ENCODE results near the gene TNFRSF12A. TPM values are rescaled to one million over a fixed set of nuclear protein-coding genes. Genes with fewer than 3 reads are reported as not detected.

The TNFRSF12A gene
- total and polyA plus RNA-seq, 8 donors = 1.8 to 134 (median 51.6) TPM

DNA sequence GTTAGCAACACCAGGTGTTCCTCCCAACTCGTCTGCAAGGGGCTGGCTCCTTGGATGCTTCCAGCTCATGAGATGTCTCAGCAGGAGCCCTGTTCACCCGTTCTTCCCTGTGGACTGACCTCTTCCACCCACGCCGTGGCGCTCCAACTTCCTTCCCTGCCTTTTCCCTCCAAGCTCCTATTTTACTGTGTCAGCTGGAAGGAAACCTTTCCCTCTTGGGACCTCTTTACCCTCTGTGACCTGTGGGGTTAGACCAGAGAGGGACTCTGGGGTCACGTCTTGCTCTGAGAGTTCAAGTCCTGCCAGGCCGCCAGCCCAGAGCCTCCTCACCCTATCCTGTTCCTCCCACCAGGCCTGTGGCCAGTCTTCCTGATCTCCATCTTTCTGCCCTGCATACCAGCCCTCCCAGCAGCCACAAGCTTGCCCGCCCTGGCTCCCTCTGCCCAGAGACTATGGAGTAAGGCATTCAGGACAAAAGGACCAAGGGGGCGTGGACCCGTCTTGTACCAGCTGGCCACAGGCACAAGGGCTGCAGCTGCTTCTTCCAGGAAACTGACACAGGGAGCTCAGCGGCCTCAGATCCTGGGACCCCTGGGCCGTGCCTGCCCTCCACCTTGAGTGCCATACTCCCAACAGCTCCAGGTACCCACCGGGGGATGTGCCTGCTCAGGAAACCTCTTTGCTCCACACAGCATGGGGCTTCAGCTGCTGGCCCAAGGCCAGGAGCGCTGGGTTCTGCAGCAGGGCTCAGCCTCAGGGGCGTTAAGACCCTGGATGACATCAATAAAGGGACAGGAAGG is 48.0 kb upstream of the TNFRSF12A start:
- H3K27me3 ChIP-seq = peaks cover 12 to 33% (median 15%) of the 10 kb centered on the region in 3 donors
- intact Hi-C loops (cut with DNase I; ENCODE audit: low total_unique reads) = no loop called here
- WGBS, 5 donors = 70 to 86% (median 81%) methylated on average over 14 to 15 of the region's 15 CpGs
- H3K27ac ChIP-seq = no peak overlapping the region
- DNase-seq = no peak
- H3K36me3 ChIP-seq = peaks cover 0 to 10% (median 0%) of the 10 kb centered on the region in 4 donors
- TF ChIP-seq EP300 (IDR thresholded peaks at IDR 0.05) = no peak
- no peak for TF ChIP-seq POLR2A (IDR thresholded peaks at IDR 0.05)
- no peaks in the 10 kb centered on the region for H3K9me3 ChIP-seq
- no peak overlapping the region for H3K4me3 ChIP-seq
- peaks cover 24 to 47% (median 43%) of the 10 kb centered on the region in 4 donors for H3K4me1 ChIP-seq

DNA sequence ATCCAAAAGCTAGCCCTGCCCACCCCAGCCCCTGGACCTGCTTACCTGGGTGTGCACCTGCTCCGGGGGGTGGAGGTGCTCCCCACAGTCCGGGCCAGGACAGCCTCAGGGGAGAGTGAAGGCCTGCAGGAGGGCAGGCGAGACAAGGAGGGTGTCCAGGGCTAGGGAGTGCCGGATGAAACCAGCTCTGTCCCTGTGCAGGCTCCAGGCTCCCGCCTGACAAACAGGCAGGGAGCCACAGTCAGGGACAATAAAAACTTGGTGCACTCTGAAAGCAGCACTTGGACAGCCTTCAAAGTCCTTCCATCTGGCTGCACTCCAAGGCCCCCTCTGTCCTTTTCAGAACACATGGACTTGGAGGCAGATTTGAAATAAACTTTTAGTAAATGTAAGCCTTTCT is 47.1 kb upstream of the TNFRSF12A start:
- no peak overlapping the region for H3K27ac ChIP-seq
- WGBS, 5 donors = 77 to 91% (median 80%) methylated on average over 4 to 5 of the region's 5 CpGs
- peaks cover 0 to 10% (median 0%) of the 10 kb centered on the region in 4 donors for H3K36me3 ChIP-seq

DNA sequence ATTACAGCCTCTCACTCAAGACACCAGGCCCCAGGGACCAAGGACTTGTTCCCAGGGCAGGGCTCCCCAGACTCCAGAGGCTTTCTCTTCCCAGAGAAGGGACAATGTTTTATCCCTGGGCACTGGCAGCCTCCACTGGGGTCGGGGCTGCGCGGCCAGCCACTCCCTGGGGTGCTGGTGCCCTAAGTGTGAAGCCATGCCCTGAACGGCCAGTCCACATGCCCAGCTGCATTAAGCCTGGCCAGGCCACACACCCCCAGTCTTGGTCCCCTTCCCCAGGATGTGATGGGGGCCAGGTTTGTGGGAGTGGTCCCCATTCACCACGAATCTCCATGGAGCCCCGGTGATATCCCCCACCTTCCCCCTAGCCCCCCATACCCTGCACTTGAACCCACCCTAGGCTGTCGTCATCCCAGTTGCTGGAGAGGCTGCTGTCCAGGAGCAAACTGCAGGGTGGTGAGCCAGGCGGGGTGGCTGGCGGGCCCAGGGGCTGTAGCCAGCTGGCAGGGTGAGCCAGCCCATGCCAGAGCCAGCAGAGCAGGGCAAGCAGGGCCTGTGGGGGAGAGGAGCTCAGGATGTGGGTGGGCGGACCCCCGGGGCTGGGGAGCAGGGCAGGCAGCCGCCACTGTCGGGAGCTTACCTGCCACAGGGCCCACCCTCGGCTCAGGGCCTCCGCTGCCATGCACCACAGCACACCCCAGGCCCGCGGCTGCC is 46.4 kb upstream of the TNFRSF12A start:
- DNase-seq = no peak
- TF ChIP-seq EP300 (IDR thresholded peaks at IDR 0.05) (no peak), POLR2AphosphoS5 (IDR thresholded peaks at IDR 0.05) (no peak), POLR2A (IDR thresholded peaks at IDR 0.05) (no peak)
- TF ChIP-seq, protein P1, sequence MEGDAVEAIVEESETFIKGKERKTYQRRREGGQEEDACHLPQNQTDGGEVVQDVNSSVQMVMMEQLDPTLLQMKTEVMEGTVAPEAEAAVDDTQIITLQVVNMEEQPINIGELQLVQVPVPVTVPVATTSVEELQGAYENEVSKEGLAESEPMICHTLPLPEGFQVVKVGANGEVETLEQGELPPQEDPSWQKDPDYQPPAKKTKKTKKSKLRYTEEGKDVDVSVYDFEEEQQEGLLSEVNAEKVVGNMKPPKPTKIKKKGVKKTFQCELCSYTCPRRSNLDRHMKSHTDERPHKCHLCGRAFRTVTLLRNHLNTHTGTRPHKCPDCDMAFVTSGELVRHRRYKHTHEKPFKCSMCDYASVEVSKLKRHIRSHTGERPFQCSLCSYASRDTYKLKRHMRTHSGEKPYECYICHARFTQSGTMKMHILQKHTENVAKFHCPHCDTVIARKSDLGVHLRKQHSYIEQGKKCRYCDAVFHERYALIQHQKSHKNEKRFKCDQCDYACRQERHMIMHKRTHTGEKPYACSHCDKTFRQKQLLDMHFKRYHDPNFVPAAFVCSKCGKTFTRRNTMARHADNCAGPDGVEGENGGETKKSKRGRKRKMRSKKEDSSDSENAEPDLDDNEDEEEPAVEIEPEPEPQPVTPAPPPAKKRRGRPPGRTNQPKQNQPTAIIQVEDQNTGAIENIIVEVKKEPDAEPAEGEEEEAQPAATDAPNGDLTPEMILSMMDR (IDR thresholded peaks at IDR 0.05) = no peak
- Histone ChIP-seq H3K36me3 (peaks cover 0 to 10% (median 0%) of the 10 kb centered on the region in 4 donors), H3K27me3 (peaks cover 0 to 27% (median 0%) of the 10 kb centered on the region in 3 donors), H3K4me1 (peaks cover 26 to 42% (median 34%) of the 10 kb centered on the region in 4 donors), H3K4me3 (no peak overlapping the region), H3K9me3 (no peaks in the 10 kb centered on the region), H3K27ac (no peak overlapping the region)
- 82 to 90% (median 88%) methylated on average over 7 to 17 of the region's 17 CpGs for WGBS, 5 donors
- intact Hi-C loops (cut with DNase I; ENCODE audit: low total_unique reads) = no loop called here

More for the DNA sequence above, 47.1 kb upstream of the TNFRSF12A start:
- H3K9me3 ChIP-seq = no peaks in the 10 kb centered on the region
- peaks cover 4 to 33% (median 6%) of the 10 kb centered on the region in 3 donors for H3K27me3 ChIP-seq
- TF ChIP-seq POLR2AphosphoS5 (IDR thresholded peaks at IDR 0.05) = no peak
- TF ChIP-seq EP300 (IDR thresholded peaks at IDR 0.05) = no peak
- TF ChIP-seq, protein P1 (IDR thresholded peaks at IDR 0.05) = no peak
- no peak for TF ChIP-seq POLR2A (IDR thresholded peaks at IDR 0.05)
- peaks cover 31 to 46% (median 40%) of the 10 kb centered on the region in 4 donors for H3K4me1 ChIP-seq
- intact Hi-C loops (cut with DNase I; ENCODE audit: low total_unique reads) = no loop called here
- DNase-seq = no peak
- no peak overlapping the region for H3K4me3 ChIP-seq

DNA sequence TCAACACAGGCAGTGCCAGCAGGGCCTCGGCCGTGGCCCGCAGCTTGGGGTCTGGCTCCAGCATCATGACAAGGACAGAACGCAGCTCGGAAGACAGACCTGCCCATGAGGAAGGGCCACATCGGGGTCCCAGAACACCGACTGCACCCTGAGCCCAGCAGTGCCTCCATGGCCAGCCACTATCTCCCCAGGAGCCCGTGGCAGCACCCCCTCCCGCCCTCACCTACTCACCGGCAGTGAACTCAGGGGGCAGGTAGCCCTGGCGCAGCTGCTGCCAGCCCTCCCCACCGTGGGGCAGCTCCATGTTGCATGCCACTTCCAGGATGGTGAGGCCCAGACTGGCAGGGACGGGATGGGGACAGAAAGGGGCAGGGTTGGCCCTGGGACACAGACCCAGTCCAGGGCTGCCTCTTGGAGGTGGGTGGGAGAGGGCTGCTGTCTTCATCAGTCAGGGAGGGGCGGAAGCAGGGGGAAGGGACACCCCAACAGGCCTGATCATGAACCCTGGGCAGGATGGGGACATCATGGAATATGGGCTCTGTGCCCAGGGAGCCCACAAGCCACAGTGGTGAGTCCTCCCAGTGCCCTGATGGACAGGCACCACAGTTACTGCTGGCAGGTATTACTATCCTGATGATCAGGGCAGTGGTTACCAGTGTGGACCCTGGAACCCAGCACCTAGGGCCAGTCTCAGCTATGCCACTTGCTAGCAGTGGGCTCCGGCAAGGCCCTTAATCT is 45.7 kb upstream of the TNFRSF12A start:
- peaks cover 25 to 43% (median 31%) of the 10 kb centered on the region in 4 donors for H3K4me1 ChIP-seq
- H3K27ac ChIP-seq = no peak overlapping the region
- no peak overlapping the region for H3K4me3 ChIP-seq
- peaks cover 0 to 24% (median under 1%) of the 10 kb centered on the region in 3 donors for H3K27me3 ChIP-seq
- H3K36me3 ChIP-seq = peaks cover 0 to 10% (median 0%) of the 10 kb centered on the region in 4 donors
- intact Hi-C loops (cut with DNase I; ENCODE audit: low total_unique reads) = no loop called here
- DNase-seq = no peak
- no peaks in the 10 kb centered on the region for H3K9me3 ChIP-seq
- 86 to 95% (median 90%) methylated on average over 7 to 15 of the region's 15 CpGs for WGBS, 5 donors
- no peak for TF ChIP-seq POLR2AphosphoS5 (IDR thresholded peaks at IDR 0.05)
- TF ChIP-seq POLR2A (IDR thresholded peaks at IDR 0.05) = no peak
- TF ChIP-seq, protein P1 (IDR thresholded peaks at IDR 0.05) = no peak
- TF ChIP-seq EP300 (IDR thresholded peaks at IDR 0.05) = no peak
